K562 (cell line): Measurements from ENCODE around the gene VGF. TPM values are rescaled to one million over a fixed set of nuclear protein-coding genes. Genes with fewer than 3 reads are reported as not detected.

ENCODE experiments used
- ATAC-seq: fragments of 200-7000 bp; cut with Tn5 transposase; 3 replicates; pipeline ENCODE4 v1.9.1; 2020; ENCODE audit warnings: moderate library complexity
- BruUV-seq: library from RNA; stranded (reverse); fragments of 400-500 nt; replicated peaks from 2 replicates; lab custom pipeline; 2021; lab: Mats Ljungman, UMichigan
- CTCF ChIA-PET: fragments of 300-600 bp; formaldehyde crosslinking; extraction: SDS; loops from one replicate; lab custom pipeline; 2021; ENCODE audit warnings: low intra/inter-chr PET ratio; lab: Yijun Ruan, JAX
- POLR2A ChIA-PET: fragments of 300-600, 350-650 bp; sonication (Branson Sonifier 250); formaldehyde crosslinking; extraction: SDS; loops from one replicate; lab custom pipeline; 2021; ENCODE audit warnings: antibody characterized with exemption, inconsistent platforms; lab: Yijun Ruan, JAX
- DNase-seq, 4 experiments: peaks; one replicate each; pipeline versions ENCODE4 v3.0.0 to v3.0.0-alpha.2; 2011 to 2018; ENCODE audit warnings: low spot score in 3 of 4, mixed read lengths in 3 of 4; ENCODE audit errors: extremely low read depth in 1 of 4
- FAIRE-seq: peaks from 2 replicates; lab custom pipeline; 2011; peaks lifted over from hg19 to GRCh38; lab: Jason Lieb, UNC
- H2AFZ ChIP-seq: 2 replicates; pipeline ENCODE4 v1.6.0; 2011; ENCODE audit warnings: low read depth, low read length, control low read depth, inconsistent platforms
- H3K27ac ChIP-seq: fragments of 200-600 bp; 3 replicates; pipeline ENCODE4 v1.8.0; 2011; ENCODE audit warnings: low read depth, mild to moderate bottlenecking, control low read depth, inconsistent platforms, low read length, moderate library complexity, mixed read lengths; ENCODE audit errors: extremely low read depth
- H3K27me3 ChIP-seq, 2 experiments: fragments of 300-600 bp in 1 of 2; 2 replicates in 1 of 2; 3 replicates in 1 of 2; pipeline versions ENCODE4 v1.6.0 to v1.8.0; 2011; ENCODE audit warnings: inconsistent platforms in 2 of 2, low read length in 2 of 2, mild to moderate bottlenecking in 1 of 2, mixed read lengths in 1 of 2, moderate library complexity in 1 of 2; ENCODE audit not compliant: control insufficient read depth in 2 of 2, insufficient read depth in 2 of 2
- H3K36me3 ChIP-seq: fragments of 300-600 bp; 3 replicates; pipeline ENCODE4 v1.8.0; 2011; ENCODE audit warnings: mild to moderate bottlenecking, low read length, inconsistent platforms; ENCODE audit not compliant: control insufficient read depth, insufficient read depth
- H3K4me1 ChIP-seq, 2 experiments: fragments of 200-600 bp in 1 of 2; replicated peaks in 1 of 2; 2 replicates in 1 of 2; 3 replicates in 1 of 2; pipeline versions ENCODE4 v1.5.1 to v1.8.0; 2011; ENCODE audit warnings: inconsistent platforms in 2 of 2, low read length in 2 of 2, mild to moderate bottlenecking in 1 of 2, mixed read lengths in 1 of 2, moderate library complexity in 1 of 2; ENCODE audit not compliant: control insufficient read depth in 2 of 2, insufficient read depth in 2 of 2
- H3K4me2 ChIP-seq: 2 replicates; pipeline ENCODE4 v1.6.1; 2011; ENCODE audit warnings: low read length, control low read depth, inconsistent platforms, mixed read lengths; ENCODE audit not compliant: insufficient read depth
- H3K4me3 ChIP-seq: fragments of 200-600 bp; sonication (generic), shearing (Covaris generic); 2 replicates; pipeline ENCODE4 v1.5.1; 2016; ENCODE audit warnings: control low read depth, inconsistent platforms
- H3K79me2 ChIP-seq: fragments of 200-600 bp; 3 replicates; pipeline ENCODE4 v1.8.0; 2011; ENCODE audit warnings: low read length, inconsistent platforms; ENCODE audit not compliant: control insufficient read depth, insufficient read depth
- H3K9ac ChIP-seq, 2 experiments: 2 replicates each; pipeline versions ENCODE4 v1.6.0 to v1.6.1; 2011; ENCODE audit warnings: low read depth in 2 of 2, low read length in 2 of 2, control low read depth in 1 of 2, inconsistent platforms in 1 of 2, mild to moderate bottlenecking in 1 of 2, mixed read lengths in 1 of 2; ENCODE audit not compliant: insufficient read depth in 1 of 2
- H3K9me1 ChIP-seq: one replicate; pipeline ENCODE4 v1.6.0; 2011; ENCODE audit warnings: inconsistent platforms, mild to moderate bottlenecking, low read length, moderate library complexity; ENCODE audit not compliant: control insufficient read depth, insufficient read depth
- H3K9me3 ChIP-seq: replicated peaks from 2 replicates; pipeline ENCODE4 v1.5.1; 2011; ENCODE audit warnings: low read depth, low read length, inconsistent platforms; ENCODE audit not compliant: control insufficient read depth, insufficient read depth
- H4K20me1 ChIP-seq: replicated peaks from 2 replicates; pipeline ENCODE4 v1.6.1; 2011; ENCODE audit warnings: low read length, inconsistent platforms, mixed read lengths; ENCODE audit not compliant: control insufficient read depth, insufficient read depth
- ATF1 ChIP-seq, 2 experiments: fragments of 450-650 bp in 1 of 2; IDR thresholded peaks; 2 replicates each; pipeline ENCODE4 v1.6.1; 2016; ENCODE audit warnings: missing compliant biosample characterization in 1 of 2, missing genetic modification characterization in 1 of 2
- CBFA2T3 ChIP-seq: fragments of 450-650 bp; IDR thresholded peaks from 2 replicates; pipeline ENCODE4 v1.6.1; 2017
- E2F3 ChIP-seq: fragments of 250-450 bp; sonication (Bioruptor Pico); IDR thresholded peaks from 2 replicates; pipeline ENCODE4 v1.4.0; 2020; ENCODE audit warnings: mild to moderate bottlenecking
- IRF2 ChIP-seq: sonication (generic); formaldehyde crosslinking; IDR thresholded peaks from 2 replicates; pipeline ENCODE4 v1.8.1; 2022; ENCODE audit warnings: mild to moderate bottlenecking, missing genetic modification reagents
- MAFK ChIP-seq: IDR thresholded peaks from 2 replicates; pipeline ENCODE4 v1.6.1; 2011; ENCODE audit warnings: low read length, improper control_type of control experiment
- NR3C1 ChIP-seq: sonication (generic); formaldehyde crosslinking; IDR thresholded peaks from 2 replicates; pipeline ENCODE4 v1.8.1; 2022; ENCODE audit warnings: missing genetic modification reagents
- RBFOX2 ChIP-seq: fragments of 200-400 bp; formaldehyde crosslinking; IDR thresholded peaks from 2 replicates; pipeline ENCODE4 v1.6.1; 2017; ENCODE audit warnings: low read depth, mild to moderate bottlenecking, low read length, moderate library complexity
- TCF7L2 ChIP-seq: fragments of 150-350 bp; IDR thresholded peaks from 2 replicates; pipeline ENCODE4 v1.6.1; 2016; ENCODE audit warnings: low read depth, mild to moderate bottlenecking, low read length, moderate library complexity
- ZBTB33 ChIP-seq: sonication (generic); formaldehyde crosslinking; IDR thresholded peaks from 2 replicates; pipeline ENCODE4 v1.8.1; 2023; ENCODE audit warnings: mild to moderate bottlenecking, missing genetic modification reagents
- ZKSCAN1 ChIP-seq: fragments of 150-350 bp; IDR thresholded peaks from 2 replicates; pipeline ENCODE4 v1.6.1; 2016; ENCODE audit warnings: low read depth, low read length
- ZNF12 ChIP-seq: sonication (generic); formaldehyde crosslinking; IDR thresholded peaks from 2 replicates; pipeline ENCODE4 v1.4.0; 2020; ENCODE audit warnings: mild to moderate bottlenecking, missing genetic modification reagents
- WGBS: fragments of 100-300 bp; shearing (Covaris generic); methylation state at CpG from one replicate; pipeline ENCODE4 v1.1.6; 2016; ENCODE audit warnings: low coverage, mixed read lengths; ENCODE audit not compliant: insufficient coverage; ENCODE audit errors: missing lambda C conversion rate; 5-methylcytosine and 5-hydroxymethylcytosine counted together
- in situ Hi-C: fragments of 300-500 bp; cut with MboI; formaldehyde crosslinking; loops from 4 replicates; pipeline ENCODE4 v1.15.0; 2018; ENCODE audit warnings: inconsistent platforms, mixed read lengths
- intact Hi-C: fragments of 100-400 bp; cut with micrococcal nuclease; formaldehyde crosslinking; loops from 2 replicates; pipeline ENCODE4 v1.14.2; 2022
- polyA plus RNA-seq, 8 experiments: library from polyadenylated mRNA; depleted of rRNA in 4 of 8; stranded (reverse) in 5 of 8; unstranded in 3 of 8; fragments of >200 nt; fragmentation: Nextera tagmentation in 2 of 8; fragmentation: Illumina TruSeq in 1 of 8; extraction: Ambion mirVana in 2 of 8; extraction: Trizol in 1 of 8; gene quantifications; 2 replicates each; pipeline versions ENCODE4 v1.2.1 to v1.2.3, GENCODE V29; 2011 to 2014; ENCODE audit warnings: inconsistent platforms in 1 of 8, missing spikeins in 1 of 8
- total RNA-seq, 7 experiments: library from RNA; depleted of rRNA in 6 of 7; stranded (reverse); fragments of >200 nt in 6 of 7; fragmentation: Illumina TruSeq in 2 of 7; extraction: Trizol in 2 of 7; gene quantifications; 2 replicates each; pipeline versions ENCODE4 v1.2.1 to v1.2.3, GENCODE V29; 2011 to 2021; ENCODE audit warnings: low replicate concordance in 1 of 7
- TF ChIP-seq, protein P1 (sequence below): sonication (generic); formaldehyde crosslinking; IDR thresholded peaks from 2 replicates; pipeline ENCODE4 v1.8.0; 2022; ENCODE audit warnings: missing genetic modification reagents, mild to moderate bottlenecking, borderline replicate concordance
- TF ChIP-seq, protein P2 (sequence below), 2 experiments: fragments of 450-650 bp in 1 of 2; sonication (generic) in 1 of 2; formaldehyde crosslinking; conservative IDR thresholded peaks; 2 replicates each; pipeline versions ENCODE4 v1.4.0 to v1.8.1; 2020 to 2022; ENCODE audit warnings: mild to moderate bottlenecking in 1 of 2, missing genetic modification reagents in 1 of 2
- TF ChIP-seq, protein P3 (sequence below): fragments of 450-650 bp; IDR thresholded peaks from 2 replicates; pipeline ENCODE4 v1.6.1; 2016

Gene VGF
- total and polyA plus RNA-seq, 9 of the 15 experiments (the other 6 are each of a cell fraction or from before 2014, with no cell fraction given), result 0.03 to 5.7 (median 0.34) TPM

GRCh38 chr7:101200504-101200861 is 35.1 kb upstream of the VGF start:
- CTCF ChIA-PET, result no interaction called here
- no peak for TF ChIP-seq ZKSCAN1
- no peak for TF ChIP-seq ATF1 (CRISPR knock-in tag; IDR thresholded peaks at IDR 0.05)
- TF ChIP-seq ATF1 (tag; IDR thresholded peaks at IDR 0.05), result no peak
- TF ChIP-seq TCF7L2, result no peak
- no peak for TF ChIP-seq NR3C1 (CRISPR knock-in tag)
- no peak for TF ChIP-seq CBFA2T3
- TF ChIP-seq RBFOX2, result no peak
- TF ChIP-seq, protein P1, sequence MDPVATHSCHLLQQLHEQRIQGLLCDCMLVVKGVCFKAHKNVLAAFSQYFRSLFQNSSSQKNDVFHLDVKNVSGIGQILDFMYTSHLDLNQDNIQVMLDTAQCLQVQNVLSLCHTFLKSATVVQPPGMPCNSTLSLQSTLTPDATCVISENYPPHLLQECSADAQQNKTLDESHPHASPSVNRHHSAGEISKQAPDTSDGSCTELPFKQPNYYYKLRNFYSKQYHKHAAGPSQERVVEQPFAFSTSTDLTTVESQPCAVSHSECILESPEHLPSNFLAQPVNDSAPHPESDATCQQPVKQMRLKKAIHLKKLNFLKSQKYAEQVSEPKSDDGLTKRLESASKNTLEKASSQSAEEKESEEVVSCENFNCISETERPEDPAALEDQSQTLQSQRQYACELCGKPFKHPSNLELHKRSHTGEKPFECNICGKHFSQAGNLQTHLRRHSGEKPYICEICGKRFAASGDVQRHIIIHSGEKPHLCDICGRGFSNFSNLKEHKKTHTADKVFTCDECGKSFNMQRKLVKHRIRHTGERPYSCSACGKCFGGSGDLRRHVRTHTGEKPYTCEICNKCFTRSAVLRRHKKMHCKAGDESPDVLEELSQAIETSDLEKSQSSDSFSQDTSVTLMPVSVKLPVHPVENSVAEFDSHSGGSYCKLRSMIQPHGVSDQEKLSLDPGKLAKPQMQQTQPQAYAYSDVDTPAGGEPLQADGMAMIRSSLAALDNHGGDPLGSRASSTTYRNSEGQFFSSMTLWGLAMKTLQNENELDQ (CRISPR knock-in tag), result no peak
- TF ChIP-seq E2F3, result no peak
- TF ChIP-seq ZNF12 (CRISPR knock-in tag), result no peak
- no peak for TF ChIP-seq MAFK
- TF ChIP-seq, protein P2, sequence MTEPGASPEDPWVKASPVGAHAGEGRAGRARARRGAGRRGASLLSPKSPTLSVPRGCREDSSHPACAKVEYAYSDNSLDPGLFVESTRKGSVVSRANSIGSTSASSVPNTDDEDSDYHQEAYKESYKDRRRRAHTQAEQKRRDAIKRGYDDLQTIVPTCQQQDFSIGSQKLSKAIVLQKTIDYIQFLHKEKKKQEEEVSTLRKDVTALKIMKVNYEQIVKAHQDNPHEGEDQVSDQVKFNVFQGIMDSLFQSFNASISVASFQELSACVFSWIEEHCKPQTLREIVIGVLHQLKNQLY (CRISPR knock-in tag; conservative IDR thresholded peaks at IDR 0.05), result no peak
- TF ChIP-seq, protein P3, sequence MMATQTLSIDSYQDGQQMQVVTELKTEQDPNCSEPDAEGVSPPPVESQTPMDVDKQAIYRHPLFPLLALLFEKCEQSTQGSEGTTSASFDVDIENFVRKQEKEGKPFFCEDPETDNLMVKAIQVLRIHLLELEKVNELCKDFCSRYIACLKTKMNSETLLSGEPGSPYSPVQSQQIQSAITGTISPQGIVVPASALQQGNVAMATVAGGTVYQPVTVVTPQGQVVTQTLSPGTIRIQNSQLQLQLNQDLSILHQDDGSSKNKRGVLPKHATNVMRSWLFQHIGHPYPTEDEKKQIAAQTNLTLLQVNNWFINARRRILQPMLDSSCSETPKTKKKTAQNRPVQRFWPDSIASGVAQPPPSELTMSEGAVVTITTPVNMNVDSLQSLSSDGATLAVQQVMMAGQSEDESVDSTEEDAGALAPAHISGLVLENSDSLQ, result no peak
- no peak for TF ChIP-seq ZBTB33 (CRISPR knock-in tag)
- TF ChIP-seq IRF2 (CRISPR knock-in tag), result no peak

More at GRCh38 chr7:101200504-101200861, 35.1 kb upstream of the VGF start:
- peaks cover 9 to 32% of the 10 kb centered on the region in 2 experiments for H3K4me1 ChIP-seq
- H3K27me3 ChIP-seq, result peaks cover 0 to 7% of the 10 kb centered on the region in 2 experiments; a peak in 1 of 5 replicates
- no peaks in the 10 kb centered on the region for H3K36me3 ChIP-seq
- peak overlapping the region in 1 of 2 experiments; percentile 76; a peak in 2 of 4 replicates for H3K9ac ChIP-seq
- H3K9me1 ChIP-seq, result no peaks in the 10 kb centered on the region
- no peak overlapping the region for H3K4me3 ChIP-seq
- POLR2A ChIA-PET, result interaction anchor here (0.6 to 1.5 kb wide), 2 partner anchors 17 to 24 kb away, joined by 3 to 8 read pairs; partner anchors contain the start of genes PLOD3 and ZNHIT1
- no peak for DNase-seq
- ATAC-seq, result peak; percentile 6; the same call in 1 of the 3 replicates
- peak overlapping the region; percentile 8; the same call in 1 of the 2 replicates for H3K4me2 ChIP-seq
- no peaks in the 10 kb centered on the region for H3K79me2 ChIP-seq
- intact Hi-C loops, result no loop called here
- H3K9me3 ChIP-seq, result no peaks in the 10 kb centered on the region
- no TSS peak for BruUV-seq
- no peak overlapping the region for H3K27ac ChIP-seq
- peak overlapping the region; percentile 46; the same call in 1 of the 2 replicates for H2AFZ ChIP-seq
- 42% methylated on average over 2 of the region's 2 CpGs for WGBS
- FAIRE-seq, result no peak
- in situ Hi-C loops, result no loop called here
- no peaks in the 10 kb centered on the region for H4K20me1 ChIP-seq
